NB4 (cell line): ENCODE data around the gene SEMA5A.

Source experiments
- CTCF ChIP-seq: IDR thresholded peaks from one replicate; pipeline ENCODE4 v1.5.1; 2012; ENCODE audit warnings: low read depth, low read length
- MAX ChIP-seq: IDR thresholded peaks from 2 replicates; pipeline ENCODE4 v1.6.1; 2011; ENCODE audit warnings: low read depth, low read length

- TF ChIP-seq MAX (no peak), CTCF (no peak)
These were observed 306.8 kb downstream of the SEMA5A start for GRCh38 chr5:9239071-9239470.
